ENCODE results near the gene IFNGR2. TPM values are rescaled to one million over a fixed set of nuclear protein-coding genes. Genes with fewer than 3 reads are reported as not detected.

Gene IFNGR2
- total and polyA plus RNA-seq, 2 of the 13 experiments (the other 11 are each of a cell fraction or from before 2014, with no cell fraction given), result 61.3 to 117 TPM

DNA sequence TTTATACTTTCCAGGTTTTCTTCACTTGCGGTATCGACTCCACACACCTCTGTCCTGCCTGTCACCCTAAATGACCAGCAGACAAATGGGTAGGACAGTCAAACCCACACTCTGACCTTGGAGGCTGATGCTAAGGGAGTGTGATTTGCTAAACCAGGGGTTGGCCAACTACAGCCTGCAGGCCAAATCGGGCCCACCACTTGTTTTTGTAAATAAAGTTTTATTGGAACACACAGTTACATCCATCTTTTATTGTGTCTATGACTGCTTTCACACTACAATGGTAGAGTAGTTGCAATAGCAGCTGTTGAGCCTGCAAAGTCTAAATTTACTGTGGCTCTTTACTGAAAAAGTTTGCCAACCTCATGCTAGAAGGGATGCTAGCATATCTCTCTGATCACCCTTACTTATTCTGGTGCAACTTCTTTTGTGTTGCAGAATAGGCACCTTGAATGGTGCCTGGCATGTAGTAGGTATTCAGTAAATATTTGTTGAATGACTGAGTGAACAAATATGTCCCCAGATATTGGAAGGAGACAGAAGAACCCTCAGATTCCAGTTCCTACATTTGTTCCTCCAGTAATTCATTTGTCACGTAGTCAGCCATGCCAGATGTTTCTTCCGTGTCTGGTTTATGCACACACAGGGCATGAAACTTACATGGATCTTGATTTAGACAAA is 18.6 kb downstream of the IFNGR2 start:
- WGBS (ENCODE audit: low lambda C conversion rate), result 95% methylated on average over 5 of the region's 5 CpGs
- Histone ChIP-seq H4K20me1 (ENCODE audit: insufficient read depth, low read length) (0 out of 2 replicates have a peak, but pooled peaks cover 2% of the 10 kb centered on the region), H3K79me2 (ENCODE audit: insufficient read depth, low read length) (peaks cover 14% of the 10 kb centered on the region), H3K36me3 (replicated peaks in 1 of 2; ENCODE audit: control insufficient read depth in 1 of 2, insufficient read depth in 2 of 2, low read length in 2 of 2) (peaks cover 15 to 61% of the 10 kb centered on the region in 2 experiments), H3K4me3 (replicated peaks in 1 of 3; ENCODE audit: insufficient read depth in 1 of 3, low read depth in 2 of 3, low read length in 3 of 3) (no peak overlapping the region), H2AFZ (ENCODE audit: low read length) (no peak overlapping the region), H3K27ac (ENCODE audit: extremely low read length, insufficient read depth, low read length) (no peak overlapping the region), H3K9ac (ENCODE audit: insufficient read depth, low read depth, low read length) (no peak overlapping the region), H3K4me1 (ENCODE audit: insufficient read depth, low read length) (peaks cover 28% of the 10 kb centered on the region), H3K4me2 (ENCODE audit: low read depth, low read length) (no peak overlapping the region), H3K9me3 (ENCODE audit: low read length) (no peaks in the 10 kb centered on the region), H3K27me3 (ENCODE audit: control insufficient read depth in 1 of 2, insufficient read depth in 2 of 2, low read length in 2 of 2) (no peaks in the 10 kb centered on the region)
- DNase-seq (ENCODE audit: low spot score) (peak; percentile 42), FAIRE-seq (no peak), ATAC-seq (peak; percentile 22; the same call in 1 of the 3 replicates)
- ChIA-PET CTCF (ENCODE audit: low intra/inter-chr PET ratio, low total read pairs) (no interaction called here), POLR2A (no interaction called here)
- intact Hi-C loops (cut with micrococcal nuclease; ENCODE audit: unreplicated experiment) (no loop called here), in situ Hi-C loops (cut with HindIII; ENCODE audit: extremely low pct_ligation_motif_present, low pct_unique_long_range_greater_than_20kb) (no loop called here)
- TSS peak; percentile 36 for BruUV-seq (replicated peaks)
- TF ChIP-seq TBX3 (IDR thresholded peaks at IDR 0.05; ENCODE audit: borderline replicate concordance) (no peak), POLR2AphosphoS2 (IDR thresholded peaks at IDR 0.05; ENCODE audit: low read depth, low read length) (no peak), ZNF530 (CRISPR knock-in tag; IDR thresholded peaks at IDR 0.05; ENCODE audit: low read depth) (no peak), HIVEP1 (CRISPR knock-in tag; IDR thresholded peaks at IDR 0.05) (no peak), ZNF552 (CRISPR knock-in tag; IDR thresholded peaks at IDR 0.05; ENCODE audit: borderline replicate concordance) (no peak), ZBTB46 (CRISPR knock-in tag; IDR thresholded peaks at IDR 0.05; ENCODE audit: borderline replicate concordance) (no peak), ZNF775 (CRISPR knock-in tag; IDR thresholded peaks at IDR 0.05; ENCODE audit: borderline replicate concordance) (no peak), BORCS8-MEF2B (CRISPR knock-in tag; IDR thresholded peaks at IDR 0.05) (no peak), SIN3A (IDR thresholded peaks at IDR 0.05; ENCODE audit: borderline replicate concordance, low read depth, low read length) (no peak), ZNF354B (CRISPR knock-in tag; IDR thresholded peaks at IDR 0.05) (no peak)
- TF ChIP-seq, protein P1, sequence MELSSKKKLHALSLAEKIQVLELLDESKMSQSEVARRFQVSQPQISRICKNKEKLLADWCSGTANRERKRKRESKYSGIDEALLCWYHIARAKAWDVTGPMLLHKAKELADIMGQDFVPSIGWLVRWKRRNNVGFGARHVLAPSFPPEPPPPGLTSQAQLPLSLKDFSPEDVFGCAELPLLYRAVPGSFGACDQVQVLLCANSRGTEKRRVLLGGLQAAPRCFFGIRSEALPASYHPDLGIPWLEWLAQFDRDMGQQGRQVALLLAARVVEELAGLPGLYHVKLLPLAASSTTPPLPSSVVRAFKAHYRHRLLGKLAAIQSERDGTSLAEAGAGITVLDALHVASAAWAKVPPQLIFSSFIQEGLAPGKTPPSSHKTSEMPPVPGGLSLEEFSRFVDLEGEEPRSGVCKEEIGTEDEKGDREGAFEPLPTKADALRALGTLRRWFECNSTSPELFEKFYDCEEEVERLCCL (CRISPR knock-in tag; IDR thresholded peaks at IDR 0.05; ENCODE audit: borderline replicate concordance), result no peak
- TF ChIP-seq, protein P2, sequence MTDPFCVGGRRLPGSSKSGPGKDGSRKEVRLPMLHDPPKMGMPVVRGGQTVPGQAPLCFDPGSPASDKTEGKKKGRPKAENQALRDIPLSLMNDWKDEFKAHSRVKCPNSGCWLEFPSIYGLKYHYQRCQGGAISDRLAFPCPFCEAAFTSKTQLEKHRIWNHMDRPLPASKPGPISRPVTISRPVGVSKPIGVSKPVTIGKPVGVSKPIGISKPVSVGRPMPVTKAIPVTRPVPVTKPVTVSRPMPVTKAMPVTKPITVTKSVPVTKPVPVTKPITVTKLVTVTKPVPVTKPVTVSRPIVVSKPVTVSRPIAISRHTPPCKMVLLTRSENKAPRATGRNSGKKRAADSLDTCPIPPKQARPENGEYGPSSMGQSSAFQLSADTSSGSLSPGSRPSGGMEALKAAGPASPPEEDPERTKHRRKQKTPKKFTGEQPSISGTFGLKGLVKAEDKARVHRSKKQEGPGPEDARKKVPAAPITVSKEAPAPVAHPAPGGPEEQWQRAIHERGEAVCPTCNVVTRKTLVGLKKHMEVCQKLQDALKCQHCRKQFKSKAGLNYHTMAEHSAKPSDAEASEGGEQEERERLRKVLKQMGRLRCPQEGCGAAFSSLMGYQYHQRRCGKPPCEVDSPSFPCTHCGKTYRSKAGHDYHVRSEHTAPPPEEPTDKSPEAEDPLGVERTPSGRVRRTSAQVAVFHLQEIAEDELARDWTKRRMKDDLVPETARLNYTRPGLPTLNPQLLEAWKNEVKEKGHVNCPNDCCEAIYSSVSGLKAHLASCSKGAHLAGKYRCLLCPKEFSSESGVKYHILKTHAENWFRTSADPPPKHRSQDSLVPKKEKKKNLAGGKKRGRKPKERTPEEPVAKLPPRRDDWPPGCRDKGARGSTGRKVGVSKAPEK (CRISPR knock-in tag; IDR thresholded peaks at IDR 0.05; ENCODE audit: borderline replicate concordance), result no peak
- TF ChIP-seq, protein P3, sequence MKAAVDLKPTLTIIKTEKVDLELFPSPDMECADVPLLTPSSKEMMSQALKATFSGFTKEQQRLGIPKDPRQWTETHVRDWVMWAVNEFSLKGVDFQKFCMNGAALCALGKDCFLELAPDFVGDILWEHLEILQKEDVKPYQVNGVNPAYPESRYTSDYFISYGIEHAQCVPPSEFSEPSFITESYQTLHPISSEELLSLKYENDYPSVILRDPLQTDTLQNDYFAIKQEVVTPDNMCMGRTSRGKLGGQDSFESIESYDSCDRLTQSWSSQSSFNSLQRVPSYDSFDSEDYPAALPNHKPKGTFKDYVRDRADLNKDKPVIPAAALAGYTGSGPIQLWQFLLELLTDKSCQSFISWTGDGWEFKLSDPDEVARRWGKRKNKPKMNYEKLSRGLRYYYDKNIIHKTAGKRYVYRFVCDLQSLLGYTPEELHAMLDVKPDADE (CRISPR knock-in tag; IDR thresholded peaks at IDR 0.05), result no peak

Measured in HepG2 (cell line).